ENCODE results near the gene GFPT2. TPM values are rescaled to one million over a fixed set of nuclear protein-coding genes. Genes with fewer than 3 reads are reported as not detected.

GFPT2 gene
- total RNA-seq, 4 donors from 2014 or later: 2.1 to 5.5 (median 4.1) TPM

DNA sequence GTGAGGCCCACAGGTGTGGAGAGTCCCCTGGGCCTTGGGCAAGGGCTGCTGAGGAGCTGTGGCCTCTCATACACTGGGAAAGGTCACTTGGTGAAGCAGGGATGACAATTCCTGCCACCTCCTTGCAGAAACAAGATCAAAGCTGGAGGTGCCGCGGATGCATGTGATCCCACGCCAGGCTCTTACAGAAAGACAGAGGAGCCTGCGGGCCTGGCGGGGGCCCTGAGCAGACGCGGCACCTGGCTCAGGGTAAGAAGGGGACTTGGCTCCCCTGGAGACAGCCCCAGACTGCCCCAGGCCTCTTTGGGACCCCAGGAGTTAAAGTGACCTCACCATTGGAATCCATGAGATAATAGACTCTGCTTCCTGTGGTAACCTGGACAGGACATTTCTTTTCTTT is 4.8 kb downstream of the GFPT2 start:
- Histone ChIP-seq H3K9me3 (no peaks in the 10 kb centered on the region), H3K36me3 (no peaks in the 10 kb centered on the region), H3K4me3 (no peak overlapping the region), H3K27ac (no peak overlapping the region), H3K27me3 (peaks cover 15 to 20% (median 19%) of the 10 kb centered on the region in 3 donors), H3K4me1 (peaks cover 0 to 3% of the 10 kb centered on the region in 2 donors)
- intact Hi-C loops (cut with DNase I; ENCODE audit: low total_unique reads) (no loop called here), in situ Hi-C loops (cut with MboI; ENCODE audit: low sequenced_read_pairs in 4 of 4) (no loop called here)
- TF ChIP-seq POLR2A (IDR thresholded peaks at IDR 0.05): no peak
- TF ChIP-seq, protein P1, sequence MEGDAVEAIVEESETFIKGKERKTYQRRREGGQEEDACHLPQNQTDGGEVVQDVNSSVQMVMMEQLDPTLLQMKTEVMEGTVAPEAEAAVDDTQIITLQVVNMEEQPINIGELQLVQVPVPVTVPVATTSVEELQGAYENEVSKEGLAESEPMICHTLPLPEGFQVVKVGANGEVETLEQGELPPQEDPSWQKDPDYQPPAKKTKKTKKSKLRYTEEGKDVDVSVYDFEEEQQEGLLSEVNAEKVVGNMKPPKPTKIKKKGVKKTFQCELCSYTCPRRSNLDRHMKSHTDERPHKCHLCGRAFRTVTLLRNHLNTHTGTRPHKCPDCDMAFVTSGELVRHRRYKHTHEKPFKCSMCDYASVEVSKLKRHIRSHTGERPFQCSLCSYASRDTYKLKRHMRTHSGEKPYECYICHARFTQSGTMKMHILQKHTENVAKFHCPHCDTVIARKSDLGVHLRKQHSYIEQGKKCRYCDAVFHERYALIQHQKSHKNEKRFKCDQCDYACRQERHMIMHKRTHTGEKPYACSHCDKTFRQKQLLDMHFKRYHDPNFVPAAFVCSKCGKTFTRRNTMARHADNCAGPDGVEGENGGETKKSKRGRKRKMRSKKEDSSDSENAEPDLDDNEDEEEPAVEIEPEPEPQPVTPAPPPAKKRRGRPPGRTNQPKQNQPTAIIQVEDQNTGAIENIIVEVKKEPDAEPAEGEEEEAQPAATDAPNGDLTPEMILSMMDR (IDR thresholded peaks at IDR 0.05 in 4 of 5, conservative IDR thresholded peaks at IDR 0.05 in 1 of 5): no peak
- DNase-seq: no peak
- ATAC-seq: no peak

DNA sequence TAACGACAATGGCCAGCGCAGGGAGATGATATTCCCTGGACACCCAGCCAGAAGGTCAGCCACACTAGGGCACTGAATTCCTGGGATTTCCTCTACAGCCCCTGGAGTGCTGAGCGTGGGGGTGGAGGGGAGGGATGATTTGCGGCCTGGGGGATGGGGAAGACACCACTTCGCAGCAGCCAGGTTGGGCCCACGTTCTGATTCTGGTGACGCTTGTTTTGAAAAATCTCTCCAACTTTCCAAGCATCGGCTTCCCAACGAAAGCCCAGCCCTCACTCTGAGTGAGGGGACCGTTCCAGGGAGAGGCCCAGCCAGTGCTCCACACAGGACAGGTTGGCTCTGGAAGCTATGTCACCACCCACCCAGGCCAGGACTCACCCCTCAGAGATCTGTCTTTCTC is 5.4 kb downstream of the GFPT2 start:
- Histone ChIP-seq H3K4me3 (no peak overlapping the region), H3K4me1 (peaks cover 0 to 6% of the 10 kb centered on the region in 2 donors), H3K9me3 (no peaks in the 10 kb centered on the region), H3K27me3 (peaks cover 11 to 14% (median 12%) of the 10 kb centered on the region in 3 donors), H3K27ac (no peak overlapping the region), H3K36me3 (no peaks in the 10 kb centered on the region)
- in situ Hi-C loops (cut with MboI; ENCODE audit: low sequenced_read_pairs in 4 of 4): no loop called here
- ATAC-seq (no peak), DNase-seq (no peak)
- TF ChIP-seq, protein P1 (IDR thresholded peaks at IDR 0.05 in 4 of 5, conservative IDR thresholded peaks at IDR 0.05 in 1 of 5): no peak
- no peak for TF ChIP-seq POLR2A (IDR thresholded peaks at IDR 0.05)
- intact Hi-C loops (cut with DNase I; ENCODE audit: low total_unique reads): no loop called here

DNA sequence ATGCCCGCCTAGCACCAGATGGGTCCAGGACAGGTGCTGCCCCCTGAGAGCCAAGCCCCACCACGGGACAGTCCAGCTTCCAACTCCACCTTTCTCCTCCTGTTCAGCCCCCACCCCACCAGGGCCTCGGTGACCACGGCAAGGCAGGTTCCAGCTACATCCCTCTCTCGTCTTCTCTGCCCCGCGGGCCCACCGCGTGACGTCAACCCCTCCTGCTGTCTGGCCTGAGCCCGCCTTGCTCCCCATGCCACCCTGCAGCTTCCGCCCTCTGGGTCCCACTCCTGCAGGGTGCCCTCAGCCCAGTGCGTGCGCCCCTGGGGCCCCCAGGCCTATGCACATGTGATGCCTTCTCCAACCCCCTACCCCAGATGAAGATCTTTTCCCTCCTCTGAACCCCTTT is 6.8 kb downstream of the GFPT2 start:
- TF ChIP-seq, protein P1 (IDR thresholded peaks at IDR 0.05 in 4 of 5, conservative IDR thresholded peaks at IDR 0.05 in 1 of 5): no peak
- TF ChIP-seq POLR2A (IDR thresholded peaks at IDR 0.05): no peak
- no peaks in the 10 kb centered on the region for H3K9me3 ChIP-seq
- peaks cover 0 to 4% of the 10 kb centered on the region in 2 donors for H3K4me1 ChIP-seq
- peaks cover 0 to 4% (median 3%) of the 10 kb centered on the region in 3 donors for H3K27me3 ChIP-seq
- DNase-seq (no peak), ATAC-seq (no peak)
- H3K36me3 ChIP-seq: no peaks in the 10 kb centered on the region
- H3K27ac ChIP-seq: no peak overlapping the region
- no peak overlapping the region for H3K4me3 ChIP-seq
- in situ Hi-C loops (cut with MboI; ENCODE audit: low sequenced_read_pairs in 4 of 4): no loop called here
- intact Hi-C loops (cut with DNase I; ENCODE audit: low total_unique reads): no loop called here

DNA sequence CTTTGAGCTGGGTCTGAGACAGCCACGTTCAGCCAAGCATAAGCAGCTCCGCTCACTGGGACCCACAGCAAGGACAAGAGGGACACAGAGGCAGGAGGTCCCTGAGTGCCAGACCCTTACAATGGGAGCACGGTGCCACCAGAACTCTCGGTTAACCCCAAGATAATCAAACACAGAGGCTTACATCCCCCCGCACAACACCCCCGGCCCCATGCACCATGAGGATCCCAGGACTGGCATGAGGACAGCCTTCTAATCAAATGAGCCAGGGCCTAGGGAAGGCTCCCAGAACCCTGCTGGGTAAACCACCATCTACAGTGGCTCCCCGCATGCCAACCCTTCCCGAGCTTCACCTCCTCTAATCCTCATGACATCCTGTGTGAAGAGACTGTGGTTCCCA is 7.4 kb downstream of the GFPT2 start:
- peaks cover 0 to 4% of the 10 kb centered on the region in 2 donors for H3K4me1 ChIP-seq
- H3K4me3 ChIP-seq: no peak overlapping the region
- H3K36me3 ChIP-seq: no peaks in the 10 kb centered on the region
- H3K27ac ChIP-seq: no peak overlapping the region
- TF ChIP-seq, protein P1 (IDR thresholded peaks at IDR 0.05 in 4 of 5, conservative IDR thresholded peaks at IDR 0.05 in 1 of 5): no peak
- no peak for TF ChIP-seq POLR2A (IDR thresholded peaks at IDR 0.05)
- H3K27me3 ChIP-seq: peaks cover 0 to 4% (median 0%) of the 10 kb centered on the region in 3 donors
- intact Hi-C loops (cut with DNase I; ENCODE audit: low total_unique reads) (no loop called here), in situ Hi-C loops (cut with MboI; ENCODE audit: low sequenced_read_pairs in 4 of 4) (no loop called here)
- DNase-seq: no peak
- no peak for ATAC-seq
- no peaks in the 10 kb centered on the region for H3K9me3 ChIP-seq

DNA sequence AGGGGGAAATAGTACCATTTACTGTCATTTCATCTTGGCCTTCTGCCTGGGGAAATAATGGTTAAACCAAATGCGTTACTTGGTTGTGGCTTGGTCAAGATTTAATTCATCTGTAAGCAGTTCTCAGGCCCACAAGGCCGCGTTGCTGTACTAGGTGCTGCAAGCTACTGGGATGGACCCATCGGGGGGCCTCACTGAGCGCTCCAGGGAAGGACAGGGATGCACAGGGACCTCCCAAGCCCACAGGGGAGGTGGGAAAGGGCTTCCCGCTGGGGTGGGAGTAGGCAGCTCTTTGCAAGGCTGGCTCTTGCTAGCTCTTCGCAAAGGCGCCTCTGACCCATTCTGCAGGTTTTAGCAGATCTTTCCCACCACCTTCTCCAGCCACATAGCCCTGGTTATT is 8.0 kb downstream of the GFPT2 start:
- no peak overlapping the region for H3K27ac ChIP-seq
- peaks cover 0 to 4% of the 10 kb centered on the region in 2 donors for H3K4me1 ChIP-seq
- H3K27me3 ChIP-seq: no peaks in the 10 kb centered on the region
- no peaks in the 10 kb centered on the region for H3K36me3 ChIP-seq
- TF ChIP-seq, protein P1 (IDR thresholded peaks at IDR 0.05 in 4 of 5, conservative IDR thresholded peaks at IDR 0.05 in 1 of 5): no peak
- no peak for TF ChIP-seq POLR2A (IDR thresholded peaks at IDR 0.05)
- DNase-seq (no peak), ATAC-seq (no peak)
- in situ Hi-C loops (cut with MboI; ENCODE audit: low sequenced_read_pairs in 4 of 4) (no loop called here), intact Hi-C loops (cut with DNase I; ENCODE audit: low total_unique reads) (no loop called here)
- H3K4me3 ChIP-seq: no peak overlapping the region
- H3K9me3 ChIP-seq: no peaks in the 10 kb centered on the region

All from gastrocnemius medialis (tissue), 4 donors.